BE2C (cell line): ENCODE data around the gene CDK2AP2.
A peak's percentile ranks its signal among the peaks of the same experiment; 100 is the strongest.
"Not testable (repeated sequence)": the region's sequence is repeated elsewhere in the genome, so short reads cannot be mapped to it uniquely, and the experiment has no call there.

Source experiments
- DNase-seq: peaks from one replicate; pipeline ENCODE4 v3.0.0-alpha.2; 2020
- H3K27me3 ChIP-seq: fragments of 250-450 bp; sonication (Bioruptor Pico); 2 replicates; pipeline ENCODE4 v1.5.1; 2020; ENCODE audit warnings: mild to moderate bottlenecking
- H3K36me3 ChIP-seq: fragments of 250-450 bp; sonication (Bioruptor Pico); 2 replicates; pipeline ENCODE4 v1.5.1; 2020; ENCODE audit warnings: mild to moderate bottlenecking
- H3K4me1 ChIP-seq: fragments of 250-450 bp; sonication (Bioruptor Pico); 2 replicates; pipeline ENCODE4 v1.5.1; 2020
- H3K4me3 ChIP-seq: 2 replicates; pipeline ENCODE4 v1.5.1; 2011; ENCODE audit warnings: low read depth, low read length
- H3K9me3 ChIP-seq: fragments of 250-450 bp; sonication (Bioruptor Pico); 2 replicates; pipeline ENCODE4 v1.5.1; 2020
- CTCF ChIP-seq: IDR thresholded peaks from 2 replicates; pipeline ENCODE4 v1.5.1; 2012; ENCODE audit warnings: mild to moderate bottlenecking, low read depth, low read length

Gene CDK2AP2

GRCh38 chr11:67514116-67514515 lies 6.2 kb upstream of the CDK2AP2 start:
- DNase-seq: no peak
- Histone ChIP-seq H3K9me3 (no peaks in the 10 kb centered on the region), H3K4me1 (no peaks in the 10 kb centered on the region), H3K36me3 (no peaks in the 10 kb centered on the region), H3K27me3 (peaks cover 38% of the 10 kb centered on the region), H3K4me3 (no peak overlapping the region)
- TF ChIP-seq CTCF: no peak

DNA sequence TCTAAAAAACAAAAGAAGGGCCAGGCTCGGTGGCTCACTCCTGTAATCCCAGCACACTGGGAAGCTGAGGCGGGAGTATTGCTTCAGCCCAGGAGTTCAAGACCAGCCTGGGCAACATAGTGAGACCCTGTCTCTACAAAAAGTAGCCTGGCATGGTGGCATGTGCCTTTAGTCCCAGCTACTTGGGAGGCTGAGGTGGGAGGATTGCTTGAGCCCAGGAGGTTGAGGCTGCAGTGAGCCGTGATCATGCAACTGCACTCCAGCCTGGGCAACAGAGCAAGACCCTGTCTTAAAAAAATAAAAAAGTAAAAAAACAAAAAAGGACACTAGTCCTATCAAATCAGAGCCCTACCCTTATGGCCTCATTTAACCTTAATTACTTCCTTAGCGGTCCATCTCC lies 3.6 kb upstream of the CDK2AP2 start:
- not testable (repeated sequence) for H3K9me3 ChIP-seq, H3K4me1 ChIP-seq, H3K4me3 ChIP-seq, DNase-seq, H3K36me3 ChIP-seq
- H3K27me3 ChIP-seq: peaks cover 38% of the 10 kb centered on the region

- peaks cover 6% of the 10 kb centered on the region; the same call in 1 of the 2 replicates for H3K4me1 ChIP-seq
- TF ChIP-seq CTCF: no peak
- peaks cover 38% of the 10 kb centered on the region for H3K27me3 ChIP-seq
- DNase-seq: no peak
- H3K9me3 ChIP-seq: no peaks in the 10 kb centered on the region
- no peak overlapping the region for H3K4me3 ChIP-seq
- H3K36me3 ChIP-seq: no peaks in the 10 kb centered on the region
Measured at GRCh38 chr11:67510023-67510345, 2.0 kb upstream of the CDK2AP2 start.

GRCh38 chr11:67508486-67509121 lies 642 bp upstream of the CDK2AP2 start:
- Histone ChIP-seq H3K9me3 (no peaks in the 10 kb centered on the region), H3K36me3 (no peaks in the 10 kb centered on the region), H3K4me1 (peaks cover 6% of the 10 kb centered on the region; the same call in 1 of the 2 replicates), H3K4me3 (peak overlapping the region; percentile 81), H3K27me3 (peaks cover 29% of the 10 kb centered on the region)
- no peak for TF ChIP-seq CTCF
- DNase-seq: peak; percentile 99

GRCh38 chr11:67507242-67507863 lies 609 bp downstream of the CDK2AP2 start:
- no peak for DNase-seq
- no peak for TF ChIP-seq CTCF

DNA sequence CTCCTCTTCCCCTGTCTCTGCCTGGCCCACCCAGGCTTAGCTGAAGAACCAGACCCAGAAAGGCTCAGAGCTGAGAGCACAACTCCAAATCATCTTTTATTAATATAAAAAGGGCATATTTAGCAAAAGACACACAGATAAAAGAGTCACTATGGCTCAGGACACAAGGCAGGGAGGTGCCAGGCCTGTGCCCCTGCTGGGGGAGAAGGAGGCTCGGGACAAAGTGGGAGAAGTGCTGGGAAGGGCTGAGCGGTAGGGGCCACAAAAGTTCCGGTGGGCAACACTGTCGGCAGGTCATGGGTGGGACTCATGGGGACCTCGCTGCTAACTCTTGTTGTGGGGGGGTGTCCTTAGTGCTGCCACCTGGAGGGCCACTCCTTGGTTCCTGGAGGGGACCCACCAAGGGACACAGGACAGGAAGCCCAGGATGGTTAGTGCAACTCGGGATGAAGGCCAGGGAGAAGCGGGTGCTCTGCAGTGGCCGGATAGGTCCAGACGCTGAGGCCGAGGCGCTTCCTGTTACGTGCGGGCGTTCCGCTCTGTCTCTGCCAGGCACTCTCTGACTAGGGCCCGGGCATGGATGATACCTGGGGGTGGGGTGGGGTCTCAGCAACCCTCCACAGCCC lies 1.4 kb downstream of the CDK2AP2 start:
- peaks cover 6% of the 10 kb centered on the region; the same call in 1 of the 2 replicates for H3K4me1 ChIP-seq

More at GRCh38 chr11:67507242-67507863, 609 bp downstream of the CDK2AP2 start:
- H3K9me3 ChIP-seq: no peaks in the 10 kb centered on the region
- H3K36me3 ChIP-seq: no peaks in the 10 kb centered on the region
- H3K27me3 ChIP-seq: peaks cover 22% of the 10 kb centered on the region
- H3K4me3 ChIP-seq: peak overlapping the region; percentile 81
- H3K4me1 ChIP-seq: peaks cover 6% of the 10 kb centered on the region; the same call in 1 of the 2 replicates

More for the DNA sequence above, 1.4 kb downstream of the CDK2AP2 start:
- DNase-seq: no peak
- Histone ChIP-seq H3K4me3 (no peak overlapping the region), H3K27me3 (peaks cover 13% of the 10 kb centered on the region), H3K9me3 (no peaks in the 10 kb centered on the region), H3K36me3 (no peaks in the 10 kb centered on the region)
- TF ChIP-seq CTCF: no peak
